Osteocyte (in vitro differentiated cells): ENCODE results near the gene TREML4. TPM values are rescaled to one million over a fixed set of nuclear protein-coding genes. Genes with fewer than 3 reads are reported as not detected.

Source experiments
- DNase-seq: peaks from one replicate; pipeline ENCODE4 v3.0.0; 2021; ENCODE audit warnings: mixed read lengths; ENCODE audit not compliant: unreplicated experiment; ENCODE audit errors: extremely low spot score
- H3K27ac Mint-ChIP-seq: one replicate; pipeline ENCODE4 v1.8.0; 2021; ENCODE audit warnings: mild to moderate bottlenecking, mixed read lengths; ENCODE audit not compliant: unreplicated experiment
- H3K27me3 Mint-ChIP-seq: one replicate; pipeline ENCODE4 v1.8.0; 2021; ENCODE audit warnings: mixed read lengths; ENCODE audit not compliant: unreplicated experiment
- H3K36me3 Mint-ChIP-seq: one replicate; pipeline ENCODE4 v1.8.0; 2021; ENCODE audit warnings: mixed read lengths; ENCODE audit not compliant: unreplicated experiment
- H3K4me1 Mint-ChIP-seq: one replicate; pipeline ENCODE4 v1.8.0; 2021; ENCODE audit warnings: mixed read lengths; ENCODE audit not compliant: unreplicated experiment
- H3K4me3 Mint-ChIP-seq: one replicate; pipeline ENCODE4 v1.8.0; 2021; ENCODE audit warnings: mild to moderate bottlenecking, moderate library complexity, mixed read lengths; ENCODE audit not compliant: unreplicated experiment
- H3K9me3 Mint-ChIP-seq: one replicate; pipeline ENCODE4 v1.8.0; 2021; ENCODE audit warnings: mixed read lengths; ENCODE audit not compliant: unreplicated experiment
- total RNA-seq: library from RNA; stranded (reverse); gene quantifications from 2 replicates; pipeline ENCODE4 v1.2.1, GENCODE V29; 2021
- TF ChIP-seq, protein P1 (sequence below): fragments of 200-600 bp; sonication (generic); IDR thresholded peaks from 2 replicates; pipeline ENCODE4 v1.5.0; 2021; ENCODE audit warnings: antibody characterized with exemption, mild to moderate bottlenecking, moderate library complexity

Gene TREML4
- total RNA-seq, 1 donor from 2014 or later: not detected

DNA sequence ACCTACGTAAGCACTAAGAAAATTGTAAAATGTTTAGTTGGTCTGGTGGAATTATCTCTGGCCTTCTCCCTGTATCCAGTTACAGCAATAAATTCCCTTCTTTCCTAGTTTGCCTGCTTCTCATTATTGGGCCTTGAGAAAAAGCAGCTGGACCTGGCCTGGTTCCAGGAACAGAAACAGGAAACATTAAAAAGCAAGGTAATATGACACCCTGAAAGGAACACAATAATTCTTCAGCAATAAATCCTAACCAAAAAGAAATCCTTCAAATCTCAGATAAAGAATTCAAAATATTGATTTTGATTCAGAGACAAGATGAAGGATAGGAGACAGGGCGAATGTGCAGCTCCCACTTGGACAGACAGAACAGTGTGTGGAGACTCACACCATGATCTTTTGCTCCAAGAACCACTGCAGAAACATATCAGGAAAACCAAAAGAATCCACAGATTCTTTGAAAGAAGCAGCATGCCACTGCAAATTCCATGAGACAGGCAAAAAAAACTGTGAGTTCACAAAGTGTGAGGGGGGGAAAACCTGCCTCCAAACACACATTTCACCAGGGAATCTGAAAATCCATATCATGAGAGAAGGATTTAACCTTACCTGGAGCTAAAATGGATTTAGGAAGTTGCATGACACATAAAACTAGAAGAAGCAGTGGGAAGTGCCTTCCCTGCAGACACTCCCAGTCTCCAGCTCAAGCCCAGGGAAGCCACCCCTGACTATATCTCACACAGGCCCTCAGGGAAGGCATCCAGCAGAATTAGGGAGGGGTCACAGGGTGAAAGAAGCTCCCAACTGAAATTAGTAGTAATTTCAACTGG is 29.4 kb downstream of the TREML4 start:
- Mint-ChIP-seq H3K27me3 (peaks cover 8% of the 10 kb centered on the region), H3K36me3 (peaks cover 2% of the 10 kb centered on the region), H3K27ac (peak overlapping the region; percentile 81), H3K4me1 (peaks cover 36% of the 10 kb centered on the region), H3K4me3 (no peak overlapping the region), H3K9me3 (peaks cover 20% of the 10 kb centered on the region)
- peak; percentile 81 for DNase-seq
- TF ChIP-seq, protein P1, sequence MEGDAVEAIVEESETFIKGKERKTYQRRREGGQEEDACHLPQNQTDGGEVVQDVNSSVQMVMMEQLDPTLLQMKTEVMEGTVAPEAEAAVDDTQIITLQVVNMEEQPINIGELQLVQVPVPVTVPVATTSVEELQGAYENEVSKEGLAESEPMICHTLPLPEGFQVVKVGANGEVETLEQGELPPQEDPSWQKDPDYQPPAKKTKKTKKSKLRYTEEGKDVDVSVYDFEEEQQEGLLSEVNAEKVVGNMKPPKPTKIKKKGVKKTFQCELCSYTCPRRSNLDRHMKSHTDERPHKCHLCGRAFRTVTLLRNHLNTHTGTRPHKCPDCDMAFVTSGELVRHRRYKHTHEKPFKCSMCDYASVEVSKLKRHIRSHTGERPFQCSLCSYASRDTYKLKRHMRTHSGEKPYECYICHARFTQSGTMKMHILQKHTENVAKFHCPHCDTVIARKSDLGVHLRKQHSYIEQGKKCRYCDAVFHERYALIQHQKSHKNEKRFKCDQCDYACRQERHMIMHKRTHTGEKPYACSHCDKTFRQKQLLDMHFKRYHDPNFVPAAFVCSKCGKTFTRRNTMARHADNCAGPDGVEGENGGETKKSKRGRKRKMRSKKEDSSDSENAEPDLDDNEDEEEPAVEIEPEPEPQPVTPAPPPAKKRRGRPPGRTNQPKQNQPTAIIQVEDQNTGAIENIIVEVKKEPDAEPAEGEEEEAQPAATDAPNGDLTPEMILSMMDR: no peak

DNA sequence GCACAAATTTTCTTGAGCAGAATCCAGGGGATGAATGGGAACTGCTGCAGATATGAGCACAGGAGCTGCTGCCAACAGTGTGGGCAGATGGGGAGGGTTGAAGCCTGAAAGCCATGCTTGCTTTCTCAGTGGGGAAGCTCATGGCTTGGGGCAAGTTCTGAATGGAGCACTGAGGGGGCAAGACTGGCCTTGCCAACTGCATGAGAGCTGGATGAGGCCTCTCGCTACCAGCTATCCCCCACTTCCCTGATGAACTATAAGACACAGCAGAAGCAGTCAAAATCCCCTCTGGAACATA is 30.0 kb downstream of the TREML4 start:
- H3K4me1 Mint-ChIP-seq: peaks cover 36% of the 10 kb centered on the region
- H3K4me3 Mint-ChIP-seq: no peak overlapping the region
- H3K27ac Mint-ChIP-seq: peak overlapping the region; percentile 81
- H3K27me3 Mint-ChIP-seq: peaks cover 5% of the 10 kb centered on the region
- DNase-seq: peak; percentile 74
- H3K36me3 Mint-ChIP-seq: peaks cover 2% of the 10 kb centered on the region
- TF ChIP-seq, protein P1: no peak
- H3K9me3 Mint-ChIP-seq: peaks cover 21% of the 10 kb centered on the region

DNA sequence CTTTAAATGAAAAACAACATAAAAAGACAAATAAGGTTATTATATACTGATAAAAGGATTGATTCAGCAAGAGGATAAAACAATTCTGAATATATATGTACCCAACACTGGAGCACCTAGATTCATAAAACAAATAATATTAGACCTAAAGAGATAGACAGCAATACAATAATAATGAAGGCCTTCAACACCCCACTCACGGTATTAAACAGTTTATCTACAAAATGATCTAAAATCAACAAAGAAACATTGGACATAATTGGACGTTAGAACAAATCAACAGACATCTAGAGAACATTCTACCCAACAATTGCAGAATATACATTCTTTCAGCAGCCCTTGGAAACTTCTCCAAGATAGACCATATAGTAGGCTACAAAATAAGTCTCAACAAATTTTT is 34.3 kb downstream of the TREML4 start:
- TF ChIP-seq, protein P1: no peak
- Mint-ChIP-seq H3K9me3 (peaks cover 29% of the 10 kb centered on the region), H3K4me3 (no peak overlapping the region), H3K4me1 (peaks cover 19% of the 10 kb centered on the region), H3K36me3 (peaks cover 2% of the 10 kb centered on the region), H3K27me3 (peaks cover 24% of the 10 kb centered on the region), H3K27ac (no peak overlapping the region)
- no peak for DNase-seq

- Mint-ChIP-seq H3K4me1 (peaks cover 10% of the 10 kb centered on the region), H3K27ac (no peak overlapping the region), H3K9me3 (peaks cover 29% of the 10 kb centered on the region), H3K4me3 (no peak overlapping the region), H3K36me3 (peaks cover 2% of the 10 kb centered on the region), H3K27me3 (peaks cover 24% of the 10 kb centered on the region)
- no peak for DNase-seq
- TF ChIP-seq, protein P1: no peak
Observed at GRCh38 chr6:41263267-41263666, 35.1 kb downstream of the TREML4 start.

DNA sequence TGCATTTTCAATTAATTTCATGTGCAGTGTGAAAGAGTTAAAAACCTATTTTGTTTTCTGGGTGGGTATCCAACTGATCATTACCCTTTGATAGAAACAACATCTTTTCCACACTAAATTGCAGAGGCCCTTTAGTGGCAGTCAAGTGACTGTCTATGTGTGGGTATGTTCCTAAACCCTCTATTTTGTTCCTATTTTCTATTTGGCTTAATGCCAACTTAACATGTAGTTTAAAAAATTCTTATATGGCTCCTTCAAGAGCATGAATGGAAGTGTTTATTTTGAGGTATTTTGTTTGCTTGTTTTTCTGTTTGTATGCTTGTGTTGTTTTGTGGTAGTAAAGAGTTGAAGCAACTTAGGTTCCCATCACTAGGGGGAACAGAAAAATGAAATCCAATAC is 38.4 kb downstream of the TREML4 start:
- Mint-ChIP-seq H3K9me3 (peaks cover 19% of the 10 kb centered on the region), H3K27ac (no peak overlapping the region), H3K36me3 (peaks cover 2% of the 10 kb centered on the region), H3K27me3 (peaks cover 31% of the 10 kb centered on the region), H3K4me3 (no peak overlapping the region), H3K4me1 (no peaks in the 10 kb centered on the region)
- TF ChIP-seq, protein P1: no peak
- no peak for DNase-seq
